ENCODE data around the gene ITSN2. TPM values are rescaled to one million over a fixed set of nuclear protein-coding genes. Genes with fewer than 3 reads are reported as not detected.

Gene ITSN2
- total and polyA plus RNA-seq, 12 donors = 35.1 to 108 (median 59.8) TPM

GRCh38 chr2:24287171-24287570 is 73.2 kb downstream of the ITSN2 start:
- no peak overlapping the region for H3K27ac ChIP-seq
- no peak overlapping the region for H3K4me3 ChIP-seq
- WGBS, 4 donors = 98 to 100% (median 100%) methylated on average over 1 of the region's 1 CpG
- no peaks in the 10 kb centered on the region for H3K4me1 ChIP-seq (replicated peaks in 1 of 2)
- no peak for TF ChIP-seq CTCF (IDR thresholded peaks at IDR 0.05)
- intact Hi-C loops (cut with DNase I) = no loop called here
- no peak for DNase-seq
- H3K27me3 ChIP-seq = no peaks in the 10 kb centered on the region
- peaks cover 0 to 22% of the 10 kb centered on the region in 2 donors for H3K36me3 ChIP-seq (replicated peaks in 1 of 2)
- H3K9me3 ChIP-seq (replicated peaks in 1 of 3) = no peaks in the 10 kb centered on the region

GRCh38 chr2:24285484-24286152 is 74.7 kb downstream of the ITSN2 start:
- Histone ChIP-seq H3K9me3 (replicated peaks in 1 of 3) (no peaks in the 10 kb centered on the region), H3K4me1 (replicated peaks in 1 of 2) (no peaks in the 10 kb centered on the region), H3K27me3 (no peaks in the 10 kb centered on the region), H3K36me3 (replicated peaks in 1 of 2) (peaks cover 0 to 11% of the 10 kb centered on the region in 2 donors), H3K4me3 (no peak overlapping the region), H3K27ac (no peak overlapping the region)
- TF ChIP-seq CTCF (IDR thresholded peaks at IDR 0.05) (no peak), POLR2A (IDR thresholded peaks at IDR 0.05) (no peak)
- DNase-seq = no peak
- 87 to 100% (median 96%) methylated on average over 2 of the region's 2 CpGs for WGBS, 4 donors
- intact Hi-C loops (cut with DNase I) = no loop called here

GRCh38 chr2:24280645-24281044 is 79.7 kb downstream of the ITSN2 start:
- Histone ChIP-seq H3K9me3 (replicated peaks in 1 of 3) (no peaks in the 10 kb centered on the region), H3K4me3 (no peak overlapping the region), H3K36me3 (replicated peaks in 1 of 2) (peaks cover 0 to 11% of the 10 kb centered on the region in 2 donors), H3K4me1 (replicated peaks in 1 of 2) (peaks cover 0 to 10% of the 10 kb centered on the region in 2 donors), H3K27me3 (no peaks in the 10 kb centered on the region), H3K27ac (no peak overlapping the region)
- intact Hi-C loops (cut with DNase I) = no loop called here
- 98 to 100% (median 100%) methylated on average over 2 of the region's 2 CpGs for WGBS, 4 donors
- no peak for TF ChIP-seq POLR2A (IDR thresholded peaks at IDR 0.05)
- no peak for TF ChIP-seq CTCF (IDR thresholded peaks at IDR 0.05)
- DNase-seq = no peak

- no peaks in the 10 kb centered on the region for H3K27me3 ChIP-seq
- H3K9me3 ChIP-seq (replicated peaks in 1 of 3) = no peaks in the 10 kb centered on the region
- TF ChIP-seq POLR2A (IDR thresholded peaks at IDR 0.05) (no peak), CTCF (IDR thresholded peaks at IDR 0.05) (no peak)
- no peak for DNase-seq
- H3K36me3 ChIP-seq (replicated peaks in 1 of 2) = peaks cover 0 to 14% of the 10 kb centered on the region in 2 donors
- 89 to 95% (median 90%) methylated on average over 4 of the region's 4 CpGs for WGBS, 4 donors
- peaks cover 0 to 10% of the 10 kb centered on the region in 2 donors for H3K4me1 ChIP-seq (replicated peaks in 1 of 2)
- no peak overlapping the region for H3K27ac ChIP-seq
- intact Hi-C loops (cut with DNase I) = no loop called here
- no peak overlapping the region for H3K4me3 ChIP-seq
These were observed 80.2 kb downstream of the ITSN2 start for GRCh38 chr2:24280161-24280560.
